NB4 (cell line): ENCODE data around the gene TJP1.

Experiments
- CTCF ChIP-seq: IDR thresholded peaks from one replicate; pipeline ENCODE4 v1.5.1; 2012; ENCODE audit warnings: low read depth, low read length
- MAX ChIP-seq: IDR thresholded peaks from 2 replicates; pipeline ENCODE4 v1.6.1; 2011; ENCODE audit warnings: low read depth, low read length
- MYC ChIP-seq: IDR thresholded peaks from 2 replicates; pipeline ENCODE4 v1.6.1; 2011; ENCODE audit warnings: low read depth, low read length
- POLR2A ChIP-seq: IDR thresholded peaks from 2 replicates; pipeline ENCODE4 v1.6.1; 2011; ENCODE audit warnings: mild to moderate bottlenecking; ENCODE audit not compliant: insufficient read length; ENCODE audit errors: extremely low read depth

DNA sequence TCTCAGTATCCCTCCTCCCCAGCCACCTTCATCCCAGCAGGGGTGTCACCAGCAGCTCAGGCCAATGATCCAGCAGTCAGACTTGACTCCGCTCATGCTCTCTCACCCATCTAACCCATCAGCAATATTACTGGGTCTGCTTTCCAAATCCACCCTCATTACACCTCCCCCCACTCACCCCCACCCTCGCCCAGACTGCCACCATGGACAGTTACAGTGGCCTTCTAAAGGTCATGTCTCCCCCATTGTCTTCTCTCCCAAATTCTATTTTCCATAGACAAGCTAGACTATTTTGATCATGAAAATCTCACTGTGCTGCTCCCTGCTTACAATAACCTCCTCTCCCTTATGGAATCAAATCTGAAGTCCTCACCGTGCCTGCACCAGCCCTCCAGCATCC lies 156.0 kb downstream of the TJP1 start:
- TF ChIP-seq CTCF: no peak
- TF ChIP-seq POLR2A: no peak
- TF ChIP-seq MAX: no peak
- no peak for TF ChIP-seq MYC
